ENCODE data around the gene MTUS2.

DNA sequence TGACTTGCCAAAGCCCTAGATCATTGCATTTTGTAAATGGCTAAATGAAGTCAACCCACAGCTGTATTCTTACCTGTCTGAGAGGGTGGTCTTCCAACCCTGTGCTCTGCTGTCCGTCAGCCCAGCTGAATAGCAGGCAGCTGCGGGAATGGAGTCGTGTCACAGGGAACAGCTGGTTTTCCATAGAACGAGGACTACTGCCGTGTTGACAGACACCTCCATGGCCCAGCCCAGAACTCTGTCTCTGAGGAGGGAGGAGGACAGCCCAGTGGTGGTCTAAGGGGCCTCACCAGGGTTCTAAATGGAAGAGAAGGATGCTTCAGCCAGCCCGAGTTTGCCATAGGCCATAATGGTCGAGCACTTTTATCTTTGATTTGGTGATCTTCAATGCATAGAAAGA is 664.7 kb downstream of the MTUS2 start:
- TF ChIP-seq, protein P1, sequence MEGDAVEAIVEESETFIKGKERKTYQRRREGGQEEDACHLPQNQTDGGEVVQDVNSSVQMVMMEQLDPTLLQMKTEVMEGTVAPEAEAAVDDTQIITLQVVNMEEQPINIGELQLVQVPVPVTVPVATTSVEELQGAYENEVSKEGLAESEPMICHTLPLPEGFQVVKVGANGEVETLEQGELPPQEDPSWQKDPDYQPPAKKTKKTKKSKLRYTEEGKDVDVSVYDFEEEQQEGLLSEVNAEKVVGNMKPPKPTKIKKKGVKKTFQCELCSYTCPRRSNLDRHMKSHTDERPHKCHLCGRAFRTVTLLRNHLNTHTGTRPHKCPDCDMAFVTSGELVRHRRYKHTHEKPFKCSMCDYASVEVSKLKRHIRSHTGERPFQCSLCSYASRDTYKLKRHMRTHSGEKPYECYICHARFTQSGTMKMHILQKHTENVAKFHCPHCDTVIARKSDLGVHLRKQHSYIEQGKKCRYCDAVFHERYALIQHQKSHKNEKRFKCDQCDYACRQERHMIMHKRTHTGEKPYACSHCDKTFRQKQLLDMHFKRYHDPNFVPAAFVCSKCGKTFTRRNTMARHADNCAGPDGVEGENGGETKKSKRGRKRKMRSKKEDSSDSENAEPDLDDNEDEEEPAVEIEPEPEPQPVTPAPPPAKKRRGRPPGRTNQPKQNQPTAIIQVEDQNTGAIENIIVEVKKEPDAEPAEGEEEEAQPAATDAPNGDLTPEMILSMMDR (IDR thresholded peaks at IDR 0.05): no peak
- no peak for TF ChIP-seq EZH2phosphoT487 (IDR thresholded peaks at IDR 0.05)

Data from neural progenitor cell (in vitro differentiated cells).